NCI-H1048 (cell line): Measurements from ENCODE around the gene SDK2.

ENCODE experiments used
- DNase-seq: peaks from one replicate; lab custom pipeline; 2025; lab: John Stamatoyannopoulos, UW

SDK2 gene

GRCh38 chr17:73585583-73585982 is 58.7 kb downstream of the SDK2 start:
- DNase-seq, result no peak

- DNase-seq, result no peak
Measured at GRCh38 chr17:73584987-73585386, 59.3 kb downstream of the SDK2 start.

GRCh38 chr17:73584049-73584448 is 60.2 kb downstream of the SDK2 start:
- DNase-seq, result no peak

GRCh38 chr17:73582821-73583220 is 61.4 kb downstream of the SDK2 start:
- DNase-seq, result no peak

- DNase-seq, result no peak
Measured at GRCh38 chr17:73582359-73582758, 61.9 kb downstream of the SDK2 start.

GRCh38 chr17:73581379-73581778 is 62.9 kb downstream of the SDK2 start:
- no peak for DNase-seq

GRCh38 chr17:73580073-73580710 is 64.1 kb downstream of the SDK2 start:
- no peak for DNase-seq

GRCh38 chr17:73576556-73577098 is 67.6 kb downstream of the SDK2 start:
- DNase-seq, result no peak

- no peak for DNase-seq
Measured at GRCh38 chr17:73575470-73576221, 68.6 kb downstream of the SDK2 start.

- no peak for DNase-seq
Measured at GRCh38 chr17:73571511-73572130, 72.6 kb downstream of the SDK2 start.

GRCh38 chr17:73569762-73570319 is 74.4 kb downstream of the SDK2 start:
- DNase-seq, result no peak

GRCh38 chr17:73568934-73569333 is 75.3 kb downstream of the SDK2 start:
- DNase-seq, result no peak

GRCh38 chr17:73566905-73567782 is 77.1 kb downstream of the SDK2 start:
- DNase-seq, result no peak

- no peak for DNase-seq
Measured at GRCh38 chr17:73564843-73565242, 79.4 kb downstream of the SDK2 start.

- no peak for DNase-seq
Measured at GRCh38 chr17:73562896-73563295, 81.3 kb downstream of the SDK2 start.

- no peak for DNase-seq
Measured at GRCh38 chr17:73561111-73561510, 83.1 kb downstream of the SDK2 start.

GRCh38 chr17:73560661-73561060 is 83.6 kb downstream of the SDK2 start:
- no peak for DNase-seq

GRCh38 chr17:73559532-73559931 is 84.7 kb downstream of the SDK2 start:
- DNase-seq, result no peak

GRCh38 chr17:73555199-73555960 is 88.9 kb downstream of the SDK2 start:
- no peak for DNase-seq

- no peak for DNase-seq
Measured at GRCh38 chr17:73554498-73554897, 89.7 kb downstream of the SDK2 start.

- no peak for DNase-seq
Measured at GRCh38 chr17:73553311-73553710, 90.9 kb downstream of the SDK2 start.
